Measurements from ENCODE around the gene MFSD6. TPM values are rescaled to one million over a fixed set of nuclear protein-coding genes. Genes with fewer than 3 reads are reported as not detected.

Gene MFSD6
- polyA plus RNA-seq, 3 donors = 8.8 to 15.7 (median 12.9) TPM

- Mint-ChIP-seq H3K27me3 (ENCODE audit: low read depth in 3 of 3) (peaks cover 0 to 2% (median 0%) of the 10 kb centered on the region in 3 donors), H3K4me1 (peaks cover 8% of the 10 kb centered on the region), H3K4me3 (no peak overlapping the region), H3K9me3 (peaks cover 0 to 14% (median 6%) of the 10 kb centered on the region in 7 donors), H3K36me3 (no peaks in the 10 kb centered on the region), H3K27ac (no peak overlapping the region)
- no peaks in the 10 kb centered on the region for H4K20me1 ChIP-seq (ENCODE audit: insufficient read depth, low read length)
- no peak overlapping the region for H3K9ac ChIP-seq (ENCODE audit: insufficient read depth, low read length, poor library complexity, severe bottlenecking)
- H3K27ac ChIP-seq (ENCODE audit: low read depth in 1 of 2, low read length in 2 of 2) = no peak overlapping the region
- no peaks in the 10 kb centered on the region for H3K79me2 ChIP-seq (ENCODE audit: insufficient read depth, low read length)
- no peak overlapping the region for H3K4me2 ChIP-seq (replicated peaks; ENCODE audit: extremely low read depth, low read length, poor library complexity, severe bottlenecking)
- peaks cover 0 to 8% of the 10 kb centered on the region in 2 donors for H3K4me1 ChIP-seq (ENCODE audit: control insufficient read depth in 1 of 2, insufficient read depth in 2 of 2, low read length in 2 of 2)
- no peaks in the 10 kb centered on the region for H3K27me3 ChIP-seq (ENCODE audit: control insufficient read depth in 2 of 2, insufficient read depth in 2 of 2, low read length in 2 of 2)
- H3K4me3 ChIP-seq (replicated peaks in 1 of 3; ENCODE audit: low read depth in 2 of 3, low read length in 3 of 3) = no peak overlapping the region
- DNase-seq = no peak
- H3K36me3 ChIP-seq (replicated peaks in 1 of 2; ENCODE audit: control insufficient read depth in 1 of 2, insufficient read depth in 2 of 2, low read length in 2 of 2) = no peaks in the 10 kb centered on the region
- no peak overlapping the region for H2AFZ ChIP-seq (ENCODE audit: insufficient read depth, low read depth, low read length, poor library complexity, severe bottlenecking)
- TF ChIP-seq CTCF (IDR thresholded peaks at IDR 0.05) = no peak
- no peaks in the 10 kb centered on the region for H3K9me3 ChIP-seq (replicated peaks in 1 of 2; ENCODE audit: control insufficient read depth in 1 of 2, insufficient read depth in 1 of 2, low read length in 2 of 2)
- intact Hi-C loops (cut with micrococcal nuclease) = no loop called here
Measured at GRCh38 chr2:190547886-190548285, 139.7 kb downstream of the MFSD6 start.

DNA sequence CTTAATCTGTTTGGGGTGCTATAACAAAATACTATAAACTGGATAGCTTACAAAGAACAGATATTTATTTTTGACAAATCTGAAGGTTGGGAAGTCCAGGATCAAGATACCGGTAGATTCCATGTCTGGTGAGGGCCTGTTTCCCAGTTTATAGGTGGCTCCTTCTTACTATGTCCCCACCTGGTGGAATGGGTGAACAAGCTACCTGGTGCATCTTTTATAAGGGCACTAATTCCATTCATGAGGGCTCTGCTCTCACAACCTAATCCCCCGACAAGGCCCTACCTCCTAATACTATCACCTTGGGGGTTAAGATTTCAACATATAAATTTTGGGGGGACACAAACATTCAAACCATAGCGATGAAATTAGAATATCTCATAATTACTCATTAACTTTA lies 142.0 kb downstream of the MFSD6 start:
- H3K4me1 ChIP-seq (ENCODE audit: control insufficient read depth in 1 of 2, insufficient read depth in 2 of 2, low read length in 2 of 2) = peaks cover 0 to 8% of the 10 kb centered on the region in 2 donors
- H2AFZ ChIP-seq (ENCODE audit: insufficient read depth, low read depth, low read length, poor library complexity, severe bottlenecking) = no peak overlapping the region
- Mint-ChIP-seq H3K36me3 (no peaks in the 10 kb centered on the region), H3K4me1 (peaks cover 8% of the 10 kb centered on the region), H3K4me3 (no peak overlapping the region), H3K27ac (no peak overlapping the region), H3K27me3 (ENCODE audit: low read depth in 3 of 3) (peaks cover 0 to 2% (median 0%) of the 10 kb centered on the region in 3 donors), H3K9me3 (peaks cover 0 to 22% (median 9%) of the 10 kb centered on the region in 7 donors)
- H3K4me2 ChIP-seq (replicated peaks; ENCODE audit: extremely low read depth, low read length, poor library complexity, severe bottlenecking) = no peak overlapping the region
- no peaks in the 10 kb centered on the region for H3K79me2 ChIP-seq (ENCODE audit: insufficient read depth, low read length)
- no peak for DNase-seq
- no peaks in the 10 kb centered on the region for H3K36me3 ChIP-seq (replicated peaks in 1 of 2; ENCODE audit: control insufficient read depth in 1 of 2, insufficient read depth in 2 of 2, low read length in 2 of 2)
- 100% methylated on average over 1 of the region's 3 CpGs for WGBS (ENCODE audit: insufficient coverage)
- H3K9me3 ChIP-seq (replicated peaks in 1 of 2; ENCODE audit: control insufficient read depth in 1 of 2, insufficient read depth in 1 of 2, low read length in 2 of 2) = peaks cover 5 to 11% of the 10 kb centered on the region in 2 donors
- intact Hi-C loops (cut with micrococcal nuclease) = no loop called here
- H3K27me3 ChIP-seq (ENCODE audit: control insufficient read depth in 2 of 2, insufficient read depth in 2 of 2, low read length in 2 of 2) = no peaks in the 10 kb centered on the region
- H3K4me3 ChIP-seq (replicated peaks in 1 of 3; ENCODE audit: low read depth in 2 of 3, low read length in 3 of 3) = no peak overlapping the region
- TF ChIP-seq CTCF (IDR thresholded peaks at IDR 0.05) = no peak
- no peaks in the 10 kb centered on the region for H4K20me1 ChIP-seq (ENCODE audit: insufficient read depth, low read length)
- H3K27ac ChIP-seq (ENCODE audit: low read depth in 1 of 2, low read length in 2 of 2) = no peak overlapping the region
- no peak overlapping the region for H3K9ac ChIP-seq (ENCODE audit: insufficient read depth, low read length, poor library complexity, severe bottlenecking)

Other genes starting within 250 kb of the MFSD6 start
- 1 to 10 TPM; 3.3 to 8.2 (median 7.3) TPM for gene HIBCH, start 88.5 kb upstream of the MFSD6 start, polyA plus RNA-seq
- gene INPP1, start 64.8 kb upstream of the MFSD6 start, polyA plus RNA-seq = 10 to 100 TPM in 2 of 3 donors, 1 to 10 TPM in 1; 8.9 to 17.8 (median 13.3) TPM
- 1 to 10 TPM in 2 of 3 donors, under 1 TPM in 1; 0.44 to 2.5 (median 1.5) TPM for gene NEMP2, start 126.4 kb downstream of the MFSD6 start, polyA plus RNA-seq
- gene NAB1, start 240.7 kb downstream of the MFSD6 start, polyA plus RNA-seq = 10 to 100 TPM in 1 of 3 donors, 1 to 10 TPM in 2; 2.9 to 15.5 (median 3.1) TPM